HepG2 (cell line): Measurements from ENCODE around the gene DNAJC4. TPM values are rescaled to one million over a fixed set of nuclear protein-coding genes. Genes with fewer than 3 reads are reported as not detected.
A peak's percentile ranks its signal among the peaks of the same experiment; 100 is the strongest.

Source experiments
- ATAC-seq: fragments of 200-7000 bp; cut with Tn5 transposase; 3 replicates; pipeline ENCODE4 v1.9.1; 2020; ENCODE audit warnings: mild to moderate bottlenecking, moderate library complexity
- BruUV-seq: library from RNA; stranded (reverse); fragments of 400-500 nt; replicated peaks from 2 replicates; lab custom pipeline; 2021; lab: Mats Ljungman, UMichigan
- CTCF ChIA-PET: fragments of 300-600 bp; formaldehyde crosslinking; extraction: SDS; loops from one replicate; lab custom pipeline; 2021; ENCODE audit warnings: low total read pairs, inconsistent platforms, low intra/inter-chr PET ratio; lab: Yijun Ruan, JAX
- POLR2A ChIA-PET: fragments of 350-600 bp; sonication (Branson Sonifier 250); formaldehyde crosslinking; loops from one replicate; lab custom pipeline; 2020; ENCODE audit warnings: antibody characterized with exemption, inconsistent platforms; lab: Yijun Ruan, JAX
- DNase-seq: peaks from one replicate; pipeline ENCODE4 v3.0.0-alpha.2; 2015; ENCODE audit warnings: low spot score
- FAIRE-seq: peaks from 3 replicates; lab custom pipeline; 2011; peaks lifted over from hg19 to GRCh38; lab: Jason Lieb, UNC
- H2AFZ ChIP-seq: one replicate; pipeline ENCODE4 v1.6.1; 2011; ENCODE audit warnings: low read length, inconsistent platforms
- H3K27ac ChIP-seq: fragments of 300-600 bp; 3 replicates; pipeline ENCODE4 v1.8.0; 2011; ENCODE audit warnings: mixed run types, mild to moderate bottlenecking, mixed read lengths, low read length, inconsistent platforms; ENCODE audit not compliant: insufficient read depth; ENCODE audit errors: extremely low read length
- H3K27me3 ChIP-seq, 2 experiments: fragments of 200-600 bp in 1 of 2; 2 replicates in 1 of 2; 3 replicates in 1 of 2; pipeline versions ENCODE4 v1.6.0 to v1.8.0; 2011; ENCODE audit warnings: low read length in 2 of 2, mild to moderate bottlenecking in 2 of 2, moderate library complexity in 2 of 2, inconsistent platforms in 1 of 2; ENCODE audit not compliant: insufficient read depth in 2 of 2, control insufficient read depth in 1 of 2
- H3K36me3 ChIP-seq, 2 experiments: fragments of 200-600 bp in 1 of 2; replicated peaks in 1 of 2; 2 replicates in 1 of 2; 3 replicates in 1 of 2; pipeline versions ENCODE4 v1.5.1 to v1.8.0; 2011; ENCODE audit warnings: low read length in 2 of 2, inconsistent platforms in 1 of 2; ENCODE audit not compliant: insufficient read depth in 2 of 2, control insufficient read depth in 1 of 2
- H3K4me1 ChIP-seq: 2 replicates; pipeline ENCODE4 v1.5.1; 2012; ENCODE audit warnings: low read length, inconsistent platforms; ENCODE audit not compliant: insufficient read depth
- H3K4me2 ChIP-seq: 2 replicates; pipeline ENCODE4 v1.6.0; 2011; ENCODE audit warnings: low read depth, low read length, inconsistent platforms
- H3K4me3 ChIP-seq, 3 experiments: fragments of 200-600 bp in 1 of 3; sonication (generic), shearing (Covaris generic) in 1 of 3; replicated peaks in 1 of 3; 2 replicates each; pipeline ENCODE4 v1.5.1; 2011 to 2016; ENCODE audit warnings: low read length in 3 of 3, inconsistent platforms in 2 of 3, low read depth in 2 of 3, mild to moderate bottlenecking in 2 of 3, control low read depth in 1 of 3, mixed read lengths in 1 of 3; ENCODE audit not compliant: insufficient read depth in 1 of 3
- H3K79me2 ChIP-seq: one replicate; pipeline ENCODE4 v1.6.1; 2011; ENCODE audit warnings: low read length, inconsistent platforms; ENCODE audit not compliant: insufficient read depth
- H3K9ac ChIP-seq: 2 replicates; pipeline ENCODE4 v1.6.0; 2011; ENCODE audit warnings: mild to moderate bottlenecking, low read depth, low read length, inconsistent platforms; ENCODE audit not compliant: insufficient read depth
- H3K9me3 ChIP-seq: 2 replicates; pipeline ENCODE4 v1.5.1; 2012; ENCODE audit warnings: mild to moderate bottlenecking, low read length
- H4K20me1 ChIP-seq: 2 replicates; pipeline ENCODE4 v1.6.0; 2011; ENCODE audit warnings: inconsistent platforms, mild to moderate bottlenecking, low read length, moderate library complexity; ENCODE audit not compliant: insufficient read depth
- AGO1 ChIP-seq: fragments of 200-400 bp; formaldehyde crosslinking; IDR thresholded peaks from 2 replicates; pipeline ENCODE4 v1.6.1; 2017; ENCODE audit warnings: mild to moderate bottlenecking, low read depth, low read length, moderate library complexity; ENCODE audit not compliant: poor library complexity, severe bottlenecking
- AGO2 ChIP-seq: fragments of 200-400 bp; formaldehyde crosslinking; optimal IDR thresholded peaks from 2 replicates; pipeline ENCODE3; 2017; ENCODE audit warnings: mild to moderate bottlenecking, low read depth, low read length, moderate library complexity
- BHLHE40 ChIP-seq: IDR thresholded peaks from 2 replicates; pipeline ENCODE4 v1.6.1; 2011; ENCODE audit warnings: low read length, improper control_type of control experiment
- KLF12 ChIP-seq: sonication (generic); formaldehyde crosslinking; IDR thresholded peaks from 2 replicates; pipeline ENCODE4 v1.4.0; 2020; ENCODE audit warnings: missing genetic modification reagents, borderline replicate concordance
- ZFX ChIP-seq: sonication (generic); formaldehyde crosslinking; IDR thresholded peaks from 2 replicates; pipeline ENCODE4 v1.4.0; 2020; ENCODE audit warnings: mild to moderate bottlenecking, low read depth, missing genetic modification reagents, moderate library complexity
- WGBS: methylation state at CpG from one replicate; pipeline ENCODE4 v1.1.6; 2017; ENCODE audit warnings: low lambda C conversion rate; 5-methylcytosine and 5-hydroxymethylcytosine counted together
- in situ Hi-C: cut with HindIII; loops from 2 replicates; pipeline ENCODE4 v1.10.0; 2017; ENCODE audit warnings: low pct_unique_long_range_greater_than_20kb; ENCODE audit not compliant: extremely low pct_ligation_motif_present
- intact Hi-C: fragments of 100-400 bp; cut with micrococcal nuclease; formaldehyde crosslinking; loops from one replicate; pipeline ENCODE4 v1.10.0; 2022; ENCODE audit not compliant: unreplicated experiment
- polyA plus RNA-seq, 8 experiments: library from polyadenylated mRNA; depleted of rRNA in 3 of 8; stranded (reverse) in 7 of 8; unstranded in 1 of 8; fragments of >200 nt; fragmentation: Illumina TruSeq in 4 of 8; extraction: Trizol in 4 of 8; gene quantifications; 2 replicates each; pipeline versions ENCODE4 v1.2.1 to v1.2.3, GENCODE V29; 2011 to 2016; ENCODE audit warnings: low read depth in 4 of 8, missing spikeins in 1 of 8, mixed read lengths in 1 of 8; ENCODE audit not compliant: insufficient read depth in 1 of 8
- total RNA-seq, 5 experiments: library from RNA; depleted of rRNA; stranded (reverse); fragments of >200 nt; fragmentation: Illumina TruSeq; extraction: Trizol; gene quantifications; 2 replicates each; pipeline ENCODE4 v1.2.3, GENCODE V29; 2016; ENCODE audit warnings: low read depth in 1 of 5
- TF ChIP-seq, protein P1 (sequence below): sonication (generic); formaldehyde crosslinking; IDR thresholded peaks from 2 replicates; pipeline ENCODE4 v1.5.1; 2020; ENCODE audit warnings: mild to moderate bottlenecking, missing genetic modification reagents, moderate library complexity

DNAJC4 gene
- total and polyA plus RNA-seq, 2 of the 13 experiments (the other 11 are each of a cell fraction or from before 2014, with no cell fraction given), result 10.3 to 60.8 TPM

DNA sequence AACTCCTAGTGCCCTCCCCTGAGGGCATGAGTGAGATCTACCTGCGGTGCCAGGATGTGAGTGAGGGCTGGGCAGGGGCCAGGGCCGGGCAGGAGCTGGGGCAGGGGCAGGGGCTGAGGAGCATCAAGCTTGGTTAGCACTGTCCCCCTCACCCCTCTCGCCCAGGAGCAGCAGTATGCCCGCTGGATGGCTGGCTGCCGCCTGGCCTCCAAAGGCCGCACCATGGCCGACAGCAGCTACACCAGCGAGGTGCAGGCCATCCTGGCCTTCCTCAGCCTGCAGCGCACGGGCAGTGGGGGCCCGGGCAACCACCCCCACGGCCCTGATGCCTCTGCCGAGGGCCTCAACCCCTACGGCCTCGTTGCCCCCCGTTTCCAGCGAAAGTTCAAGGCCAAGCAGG is 10.1 kb upstream of the DNAJC4 start:
- no TSS peak for BruUV-seq
- Histone ChIP-seq H3K9me3 (no peaks in the 10 kb centered on the region), H3K4me3 (no peak overlapping the region), H3K27ac (no peak overlapping the region), H3K9ac (no peak overlapping the region), H2AFZ (no peak overlapping the region), H3K4me2 (no peak overlapping the region), H3K4me1 (peaks cover 37% of the 10 kb centered on the region), H3K36me3 (peaks cover 0 to 3% of the 10 kb centered on the region in 2 experiments; a peak in 2 of 5 replicates), H4K20me1 (no peaks in the 10 kb centered on the region), H3K79me2 (no peaks in the 10 kb centered on the region), H3K27me3 (no peaks in the 10 kb centered on the region)
- in situ Hi-C loops, result no loop called here
- ChIA-PET POLR2A (no interaction called here), CTCF (no interaction called here)
- ATAC-seq (peak; percentile 5; the same call in 2 of the 3 replicates), FAIRE-seq (no peak), DNase-seq (no peak)
- TF ChIP-seq, protein P1, sequence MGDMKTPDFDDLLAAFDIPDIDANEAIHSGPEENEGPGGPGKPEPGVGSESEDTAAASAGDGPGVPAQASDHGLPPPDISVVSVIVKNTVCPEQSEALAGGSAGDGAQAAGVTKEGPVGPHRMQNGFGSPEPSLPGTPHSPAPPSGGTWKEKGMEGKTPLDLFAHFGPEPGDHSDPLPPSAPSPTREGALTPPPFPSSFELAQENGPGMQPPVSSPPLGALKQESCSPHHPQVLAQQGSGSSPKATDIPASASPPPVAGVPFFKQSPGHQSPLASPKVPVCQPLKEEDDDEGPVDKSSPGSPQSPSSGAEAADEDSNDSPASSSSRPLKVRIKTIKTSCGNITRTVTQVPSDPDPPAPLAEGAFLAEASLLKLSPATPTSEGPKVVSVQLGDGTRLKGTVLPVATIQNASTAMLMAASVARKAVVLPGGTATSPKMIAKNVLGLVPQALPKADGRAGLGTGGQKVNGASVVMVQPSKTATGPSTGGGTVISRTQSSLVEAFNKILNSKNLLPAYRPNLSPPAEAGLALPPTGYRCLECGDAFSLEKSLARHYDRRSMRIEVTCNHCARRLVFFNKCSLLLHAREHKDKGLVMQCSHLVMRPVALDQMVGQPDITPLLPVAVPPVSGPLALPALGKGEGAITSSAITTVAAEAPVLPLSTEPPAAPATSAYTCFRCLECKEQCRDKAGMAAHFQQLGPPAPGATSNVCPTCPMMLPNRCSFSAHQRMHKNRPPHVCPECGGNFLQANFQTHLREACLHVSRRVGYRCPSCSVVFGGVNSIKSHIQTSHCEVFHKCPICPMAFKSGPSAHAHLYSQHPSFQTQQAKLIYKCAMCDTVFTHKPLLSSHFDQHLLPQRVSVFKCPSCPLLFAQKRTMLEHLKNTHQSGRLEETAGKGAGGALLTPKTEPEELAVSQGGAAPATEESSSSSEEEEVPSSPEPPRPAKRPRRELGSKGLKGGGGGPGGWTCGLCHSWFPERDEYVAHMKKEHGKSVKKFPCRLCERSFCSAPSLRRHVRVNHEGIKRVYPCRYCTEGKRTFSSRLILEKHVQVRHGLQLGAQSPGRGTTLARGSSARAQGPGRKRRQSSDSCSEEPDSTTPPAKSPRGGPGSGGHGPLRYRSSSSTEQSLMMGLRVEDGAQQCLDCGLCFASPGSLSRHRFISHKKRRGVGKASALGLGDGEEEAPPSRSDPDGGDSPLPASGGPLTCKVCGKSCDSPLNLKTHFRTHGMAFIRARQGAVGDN (CRISPR knock-in tag), result peak; percentile 22; the same call in 1 of the 2 replicates
- TF ChIP-seq KLF12 (CRISPR knock-in tag) (no peak), BHLHE40 (no peak), AGO1 (peak; percentile 28), AGO2 (peak; percentile 59), ZFX (CRISPR knock-in tag) (no peak)
- intact Hi-C loops, result no loop called here
- 95% methylated on average over 2 of the region's 17 CpGs for WGBS
